K562 (cell line): ENCODE data around the gene COQ8A. TPM values are rescaled to one million over a fixed set of nuclear protein-coding genes. Genes with fewer than 3 reads are reported as not detected.

ENCODE experiments used
- polyA plus RNA-seq, 8 experiments: library from polyadenylated mRNA; depleted of rRNA in 4 of 8; stranded (reverse) in 5 of 8; unstranded in 3 of 8; fragments of >200 nt; fragmentation: Nextera tagmentation in 2 of 8; fragmentation: Illumina TruSeq in 1 of 8; extraction: Ambion mirVana in 2 of 8; extraction: Trizol in 1 of 8; gene quantifications; 2 replicates each; pipeline versions ENCODE4 v1.2.1 to v1.2.3, GENCODE V29; 2011 to 2014; ENCODE audit warnings: inconsistent platforms in 1 of 8, missing spikeins in 1 of 8
- total RNA-seq, 7 experiments: library from RNA; depleted of rRNA in 6 of 7; stranded (reverse); fragments of >200 nt in 6 of 7; fragmentation: Illumina TruSeq in 2 of 7; extraction: Trizol in 2 of 7; gene quantifications; 2 replicates each; pipeline versions ENCODE4 v1.2.1 to v1.2.3, GENCODE V29; 2011 to 2021; ENCODE audit warnings: low replicate concordance in 1 of 7
- TF ChIP-seq, protein P1 (sequence below): fragments of 200-600 bp; sonication (generic); IDR thresholded peaks from one replicate; pipeline ENCODE4 v1.6.1; 2012; ENCODE audit warnings: mild to moderate bottlenecking, low read depth, low read length, inconsistent platforms

Gene COQ8A
- total and polyA plus RNA-seq, 9 of the 15 experiments (the other 6 are each of a cell fraction or from before 2014, with no cell fraction given) = 2.6 to 54.3 (median 32.4) TPM

DNA sequence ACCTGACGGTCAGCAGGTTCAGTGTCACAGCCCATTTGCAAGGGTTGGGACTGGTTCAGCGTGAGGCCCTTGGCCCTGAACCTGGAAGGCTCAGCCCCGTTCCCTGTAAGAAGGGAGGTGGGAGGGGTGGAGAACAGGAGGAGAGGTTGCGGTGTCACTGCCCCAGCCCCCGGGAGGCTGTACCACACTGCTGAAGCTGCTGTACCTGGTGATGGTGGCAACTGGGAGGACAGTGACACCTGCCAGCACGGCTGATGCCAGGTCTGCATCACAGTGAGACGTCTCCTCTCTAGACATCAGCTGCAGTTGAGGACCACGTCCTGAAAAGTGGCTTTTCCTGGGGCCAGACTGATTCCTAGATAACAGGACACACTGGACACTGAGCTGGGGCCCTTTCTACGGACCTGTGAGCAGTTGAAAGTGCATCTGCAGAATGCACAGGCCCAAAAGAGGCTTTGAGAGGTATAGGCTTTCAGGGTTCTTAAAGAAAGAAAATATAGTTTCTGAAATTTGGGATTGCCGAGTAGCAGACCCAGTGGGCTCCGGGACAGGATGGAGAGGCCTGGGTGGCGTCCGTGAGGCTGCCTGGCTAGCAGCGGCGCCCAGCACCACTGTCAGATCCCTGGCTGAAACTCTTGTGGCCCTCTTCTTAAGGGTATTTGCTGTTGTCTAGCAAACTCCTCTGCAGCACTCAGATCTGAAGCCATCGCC lies 47.7 kb downstream of the COQ8A start (continued):
- TF ChIP-seq, protein P1, sequence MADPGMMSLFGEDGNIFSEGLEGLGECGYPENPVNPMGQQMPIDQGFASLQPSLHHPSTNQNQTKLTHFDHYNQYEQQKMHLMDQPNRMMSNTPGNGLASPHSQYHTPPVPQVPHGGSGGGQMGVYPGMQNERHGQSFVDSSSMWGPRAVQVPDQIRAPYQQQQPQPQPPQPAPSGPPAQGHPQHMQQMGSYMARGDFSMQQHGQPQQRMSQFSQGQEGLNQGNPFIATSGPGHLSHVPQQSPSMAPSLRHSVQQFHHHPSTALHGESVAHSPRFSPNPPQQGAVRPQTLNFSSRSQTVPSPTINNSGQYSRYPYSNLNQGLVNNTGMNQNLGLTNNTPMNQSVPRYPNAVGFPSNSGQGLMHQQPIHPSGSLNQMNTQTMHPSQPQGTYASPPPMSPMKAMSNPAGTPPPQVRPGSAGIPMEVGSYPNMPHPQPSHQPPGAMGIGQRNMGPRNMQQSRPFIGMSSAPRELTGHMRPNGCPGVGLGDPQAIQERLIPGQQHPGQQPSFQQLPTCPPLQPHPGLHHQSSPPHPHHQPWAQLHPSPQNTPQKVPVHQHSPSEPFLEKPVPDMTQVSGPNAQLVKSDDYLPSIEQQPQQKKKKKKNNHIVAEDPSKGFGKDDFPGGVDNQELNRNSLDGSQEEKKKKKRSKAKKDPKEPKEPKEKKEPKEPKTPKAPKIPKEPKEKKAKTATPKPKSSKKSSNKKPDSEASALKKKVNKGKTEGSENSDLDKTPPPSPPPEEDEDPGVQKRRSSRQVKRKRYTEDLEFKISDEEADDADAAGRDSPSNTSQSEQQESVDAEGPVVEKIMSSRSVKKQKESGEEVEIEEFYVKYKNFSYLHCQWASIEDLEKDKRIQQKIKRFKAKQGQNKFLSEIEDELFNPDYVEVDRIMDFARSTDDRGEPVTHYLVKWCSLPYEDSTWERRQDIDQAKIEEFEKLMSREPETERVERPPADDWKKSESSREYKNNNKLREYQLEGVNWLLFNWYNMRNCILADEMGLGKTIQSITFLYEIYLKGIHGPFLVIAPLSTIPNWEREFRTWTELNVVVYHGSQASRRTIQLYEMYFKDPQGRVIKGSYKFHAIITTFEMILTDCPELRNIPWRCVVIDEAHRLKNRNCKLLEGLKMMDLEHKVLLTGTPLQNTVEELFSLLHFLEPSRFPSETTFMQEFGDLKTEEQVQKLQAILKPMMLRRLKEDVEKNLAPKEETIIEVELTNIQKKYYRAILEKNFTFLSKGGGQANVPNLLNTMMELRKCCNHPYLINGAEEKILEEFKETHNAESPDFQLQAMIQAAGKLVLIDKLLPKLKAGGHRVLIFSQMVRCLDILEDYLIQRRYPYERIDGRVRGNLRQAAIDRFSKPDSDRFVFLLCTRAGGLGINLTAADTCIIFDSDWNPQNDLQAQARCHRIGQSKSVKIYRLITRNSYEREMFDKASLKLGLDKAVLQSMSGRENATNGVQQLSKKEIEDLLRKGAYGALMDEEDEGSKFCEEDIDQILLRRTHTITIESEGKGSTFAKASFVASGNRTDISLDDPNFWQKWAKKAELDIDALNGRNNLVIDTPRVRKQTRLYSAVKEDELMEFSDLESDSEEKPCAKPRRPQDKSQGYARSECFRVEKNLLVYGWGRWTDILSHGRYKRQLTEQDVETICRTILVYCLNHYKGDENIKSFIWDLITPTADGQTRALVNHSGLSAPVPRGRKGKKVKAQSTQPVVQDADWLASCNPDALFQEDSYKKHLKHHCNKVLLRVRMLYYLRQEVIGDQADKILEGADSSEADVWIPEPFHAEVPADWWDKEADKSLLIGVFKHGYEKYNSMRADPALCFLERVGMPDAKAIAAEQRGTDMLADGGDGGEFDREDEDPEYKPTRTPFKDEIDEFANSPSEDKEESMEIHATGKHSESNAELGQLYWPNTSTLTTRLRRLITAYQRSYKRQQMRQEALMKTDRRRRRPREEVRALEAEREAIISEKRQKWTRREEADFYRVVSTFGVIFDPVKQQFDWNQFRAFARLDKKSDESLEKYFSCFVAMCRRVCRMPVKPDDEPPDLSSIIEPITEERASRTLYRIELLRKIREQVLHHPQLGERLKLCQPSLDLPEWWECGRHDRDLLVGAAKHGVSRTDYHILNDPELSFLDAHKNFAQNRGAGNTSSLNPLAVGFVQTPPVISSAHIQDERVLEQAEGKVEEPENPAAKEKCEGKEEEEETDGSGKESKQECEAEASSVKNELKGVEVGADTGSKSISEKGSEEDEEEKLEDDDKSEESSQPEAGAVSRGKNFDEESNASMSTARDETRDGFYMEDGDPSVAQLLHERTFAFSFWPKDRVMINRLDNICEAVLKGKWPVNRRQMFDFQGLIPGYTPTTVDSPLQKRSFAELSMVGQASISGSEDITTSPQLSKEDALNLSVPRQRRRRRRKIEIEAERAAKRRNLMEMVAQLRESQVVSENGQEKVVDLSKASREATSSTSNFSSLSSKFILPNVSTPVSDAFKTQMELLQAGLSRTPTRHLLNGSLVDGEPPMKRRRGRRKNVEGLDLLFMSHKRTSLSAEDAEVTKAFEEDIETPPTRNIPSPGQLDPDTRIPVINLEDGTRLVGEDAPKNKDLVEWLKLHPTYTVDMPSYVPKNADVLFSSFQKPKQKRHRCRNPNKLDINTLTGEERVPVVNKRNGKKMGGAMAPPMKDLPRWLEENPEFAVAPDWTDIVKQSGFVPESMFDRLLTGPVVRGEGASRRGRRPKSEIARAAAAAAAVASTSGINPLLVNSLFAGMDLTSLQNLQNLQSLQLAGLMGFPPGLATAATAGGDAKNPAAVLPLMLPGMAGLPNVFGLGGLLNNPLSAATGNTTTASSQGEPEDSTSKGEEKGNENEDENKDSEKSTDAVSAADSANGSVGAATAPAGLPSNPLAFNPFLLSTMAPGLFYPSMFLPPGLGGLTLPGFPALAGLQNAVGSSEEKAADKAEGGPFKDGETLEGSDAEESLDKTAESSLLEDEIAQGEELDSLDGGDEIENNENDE = peak; percentile 42
